Effector CD4-positive, alpha-beta T cell (primary cell): ENCODE measurements around the gene ST3GAL6.

Source experiments
- DNase-seq: peaks from one replicate; pipeline ENCODE4 v3.0.0-alpha.2; 2020

ST3GAL6 gene

DNA sequence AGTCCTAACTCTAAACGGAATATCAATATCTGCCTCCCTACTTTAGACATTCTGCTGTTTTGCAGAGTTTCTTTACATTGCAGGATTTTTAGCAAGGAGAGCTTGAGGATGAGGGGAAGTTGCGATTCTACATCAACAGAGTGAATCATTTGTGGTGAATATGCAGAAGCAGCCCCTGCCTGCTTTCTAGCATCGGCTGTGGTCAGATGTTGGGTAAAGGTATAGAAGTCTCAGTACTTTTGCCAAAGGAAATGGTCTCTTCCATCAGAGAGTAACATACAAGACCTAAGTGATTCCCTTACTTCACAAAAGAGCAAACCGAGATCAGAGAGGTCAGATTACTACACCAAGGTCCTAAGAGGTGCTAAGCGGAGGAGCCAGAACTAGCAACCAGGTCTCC is 15.2 kb downstream of the ST3GAL6 start:
- no peak for DNase-seq

- no peak for DNase-seq
Measured at GRCh38 chr3:98778852-98779413, 15.8 kb downstream of the ST3GAL6 start.

DNA sequence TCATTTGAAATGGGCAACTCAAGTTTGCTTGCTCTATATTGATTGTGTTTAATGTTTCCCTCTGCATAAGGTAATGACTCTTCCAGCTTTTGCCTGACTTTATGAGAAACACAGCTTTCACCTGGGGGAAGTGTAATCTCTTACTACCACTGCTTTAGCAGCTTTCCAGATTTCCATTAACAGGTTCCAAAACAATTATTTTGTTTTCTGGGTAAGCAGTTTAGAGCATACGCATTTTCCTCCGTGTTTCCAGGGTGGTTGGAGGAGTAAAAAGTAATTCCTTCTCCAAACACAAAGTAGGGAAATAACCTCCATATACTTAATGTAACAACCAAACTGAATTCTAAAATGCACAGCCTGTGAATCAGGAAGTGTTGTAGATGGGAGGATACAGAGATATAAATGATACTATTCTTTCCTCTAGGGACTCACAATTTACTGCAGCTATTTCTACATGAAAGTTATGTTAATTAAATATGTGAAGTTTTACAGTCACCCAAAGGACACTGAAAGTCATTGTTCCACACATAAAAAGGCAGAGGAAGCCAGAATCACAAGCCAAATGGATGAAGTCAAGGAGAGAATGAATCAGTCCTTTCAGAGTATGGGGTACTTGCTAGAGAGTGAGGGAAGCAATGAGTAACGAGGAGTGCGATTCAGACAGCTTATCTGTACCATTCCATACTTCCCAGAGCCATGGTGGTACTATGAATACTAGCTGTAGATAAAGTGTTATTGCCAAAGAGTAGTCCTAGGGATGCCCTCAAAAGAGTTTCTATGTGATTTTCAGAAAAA is 16.6 kb downstream of the ST3GAL6 start:
- no peak for DNase-seq

DNA sequence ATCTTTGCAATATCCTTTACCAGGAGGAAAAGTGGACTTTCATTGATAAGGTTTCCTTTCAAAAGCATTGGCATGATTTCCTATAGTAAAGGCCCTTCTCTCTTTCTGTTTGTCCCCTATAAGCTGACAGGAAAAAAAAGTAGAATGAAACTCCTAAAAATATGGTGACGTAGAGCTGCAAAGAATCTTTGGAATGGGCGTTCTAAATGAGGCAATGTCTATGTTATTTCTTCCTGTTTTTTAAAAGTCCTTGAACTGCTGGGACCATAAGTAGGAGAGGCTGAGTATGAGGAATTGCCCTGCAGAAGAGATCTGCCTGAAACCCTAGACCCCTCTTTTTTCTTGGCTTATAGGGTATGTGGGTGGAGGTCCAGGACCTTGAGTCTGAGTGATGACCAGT is 17.2 kb downstream of the ST3GAL6 start:
- no peak for DNase-seq

DNA sequence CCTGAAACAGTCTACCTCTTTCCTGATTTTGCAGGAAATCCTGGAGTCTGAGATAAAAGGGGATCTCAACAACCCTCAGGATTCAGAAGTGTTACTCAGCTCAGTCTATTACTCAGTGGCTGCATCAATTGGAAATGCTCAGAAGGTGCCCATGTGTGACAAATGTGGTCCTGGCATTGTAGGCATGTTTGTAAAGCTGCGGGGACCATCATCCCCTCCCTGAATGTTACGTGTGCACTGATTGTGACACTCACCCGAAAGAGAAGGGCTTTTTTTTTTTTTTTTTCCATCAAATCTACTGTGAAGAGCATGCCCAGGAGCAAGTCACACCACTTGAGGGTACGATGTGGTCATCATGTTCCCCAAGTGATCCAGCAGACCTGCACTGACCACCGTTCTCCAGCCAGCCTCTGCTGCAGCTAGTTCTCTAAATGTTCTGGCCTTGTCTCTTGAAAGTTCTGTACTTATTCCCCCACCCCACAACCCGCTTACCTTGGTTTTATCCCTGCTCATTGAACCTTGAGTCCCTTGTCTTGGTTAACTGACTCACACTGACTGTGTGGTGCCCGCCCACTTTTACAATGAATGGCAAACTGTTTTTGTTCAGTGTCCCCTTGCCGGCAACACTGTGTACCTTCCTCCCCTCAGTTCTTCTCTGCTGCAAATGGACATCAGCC is 19.8 kb downstream of the ST3GAL6 start:
- DNase-seq = no peak

DNA sequence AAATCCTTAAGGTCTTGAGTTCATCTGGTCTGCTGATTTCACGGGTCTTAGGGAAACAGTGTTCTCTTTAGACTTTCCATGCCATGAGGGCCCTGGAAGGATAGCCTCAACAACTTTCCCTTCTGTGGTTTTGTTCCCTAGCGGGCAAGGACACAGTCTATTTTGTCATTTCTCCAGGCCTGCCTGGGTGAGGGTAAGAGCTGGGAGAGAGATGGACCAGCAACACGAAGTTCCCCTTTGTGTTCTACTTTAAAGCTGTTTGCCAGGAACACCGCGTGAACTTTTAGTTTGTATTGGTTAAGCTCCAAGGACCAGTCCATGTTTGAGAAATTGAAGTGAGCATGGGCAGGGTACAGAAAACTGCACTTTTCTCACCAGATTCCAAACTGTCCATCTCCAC is 20.9 kb downstream of the ST3GAL6 start:
- DNase-seq = no peak

DNA sequence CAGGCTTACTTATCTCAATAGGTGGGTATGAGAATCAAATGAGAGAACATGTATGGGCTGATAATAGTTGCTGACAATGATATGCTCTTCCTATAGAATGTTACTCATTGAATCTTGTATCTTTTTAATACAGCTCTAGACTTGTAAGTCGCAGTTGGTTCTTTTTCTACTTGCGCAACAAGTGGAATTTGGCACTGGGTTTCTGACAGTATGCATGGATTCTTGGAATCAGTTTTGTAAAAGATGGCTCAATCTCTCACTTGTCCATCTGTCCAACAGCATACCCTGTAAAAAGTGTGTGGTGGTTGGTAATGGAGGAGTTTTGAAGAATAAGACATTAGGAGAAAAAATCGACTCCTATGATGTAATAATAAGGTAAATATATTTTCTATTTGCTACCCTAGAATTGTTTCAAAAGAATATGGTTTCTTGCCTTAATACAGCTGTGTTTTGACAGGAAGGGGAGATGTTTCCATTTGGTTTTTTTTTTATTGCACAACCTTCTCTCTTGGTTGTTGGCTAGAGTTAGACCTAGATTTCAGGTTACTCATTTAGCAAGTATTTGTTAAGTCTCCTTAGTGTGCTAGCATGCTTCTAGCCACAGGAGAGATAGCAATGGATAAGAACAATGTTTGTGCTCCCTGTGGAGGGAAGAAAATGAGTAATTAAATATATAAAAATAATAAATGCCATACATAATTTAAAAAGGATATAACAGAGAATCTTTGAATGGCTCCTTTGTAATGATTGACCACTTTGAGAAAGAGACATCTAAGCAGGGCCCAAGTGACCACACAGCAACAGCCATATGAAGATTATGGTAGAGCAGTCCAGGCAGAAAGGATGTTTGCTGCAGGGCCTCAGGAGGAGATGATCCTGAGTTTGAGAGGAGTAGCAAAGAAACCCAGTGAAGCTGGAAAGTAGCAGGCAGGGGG is 21.8 kb downstream of the ST3GAL6 start:
- DNase-seq = no peak

DNA sequence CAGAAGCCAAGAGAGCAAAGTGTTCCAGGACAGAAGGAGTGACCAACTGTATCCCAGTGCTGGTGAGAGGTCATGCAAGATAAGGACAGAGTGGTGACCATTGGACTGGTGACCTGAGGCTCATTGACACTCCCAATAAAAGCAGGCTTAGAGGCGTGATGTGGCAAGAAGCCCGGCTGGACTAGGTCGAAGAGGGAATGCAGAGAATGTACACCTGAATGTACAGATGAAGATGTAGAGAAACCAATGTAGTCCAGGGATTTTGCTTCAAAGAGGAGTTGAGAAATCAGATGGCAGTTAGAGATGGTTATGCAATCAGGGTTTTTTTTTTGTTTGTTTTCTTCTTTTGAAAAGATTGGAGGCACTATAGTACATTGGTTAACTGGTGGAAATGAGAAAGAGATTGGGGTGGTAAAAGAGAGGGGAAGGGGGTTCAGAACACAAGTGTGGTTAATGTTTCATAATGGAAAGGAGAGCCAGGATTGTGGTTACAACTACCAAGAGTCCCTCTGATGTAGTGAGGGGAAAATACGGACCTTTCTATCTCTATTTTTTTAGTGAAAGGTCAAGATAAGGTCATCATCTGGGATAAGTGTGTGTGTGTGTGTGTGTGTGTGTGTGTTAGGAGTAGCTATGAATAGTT is 23.3 kb downstream of the ST3GAL6 start:
- DNase-seq = no peak

- no peak for DNase-seq
Measured at GRCh38 chr3:98787181-98787580, 24.0 kb downstream of the ST3GAL6 start.

GRCh38 chr3:98788651-98789050 is 25.5 kb downstream of the ST3GAL6 start:
- DNase-seq = no peak

DNA sequence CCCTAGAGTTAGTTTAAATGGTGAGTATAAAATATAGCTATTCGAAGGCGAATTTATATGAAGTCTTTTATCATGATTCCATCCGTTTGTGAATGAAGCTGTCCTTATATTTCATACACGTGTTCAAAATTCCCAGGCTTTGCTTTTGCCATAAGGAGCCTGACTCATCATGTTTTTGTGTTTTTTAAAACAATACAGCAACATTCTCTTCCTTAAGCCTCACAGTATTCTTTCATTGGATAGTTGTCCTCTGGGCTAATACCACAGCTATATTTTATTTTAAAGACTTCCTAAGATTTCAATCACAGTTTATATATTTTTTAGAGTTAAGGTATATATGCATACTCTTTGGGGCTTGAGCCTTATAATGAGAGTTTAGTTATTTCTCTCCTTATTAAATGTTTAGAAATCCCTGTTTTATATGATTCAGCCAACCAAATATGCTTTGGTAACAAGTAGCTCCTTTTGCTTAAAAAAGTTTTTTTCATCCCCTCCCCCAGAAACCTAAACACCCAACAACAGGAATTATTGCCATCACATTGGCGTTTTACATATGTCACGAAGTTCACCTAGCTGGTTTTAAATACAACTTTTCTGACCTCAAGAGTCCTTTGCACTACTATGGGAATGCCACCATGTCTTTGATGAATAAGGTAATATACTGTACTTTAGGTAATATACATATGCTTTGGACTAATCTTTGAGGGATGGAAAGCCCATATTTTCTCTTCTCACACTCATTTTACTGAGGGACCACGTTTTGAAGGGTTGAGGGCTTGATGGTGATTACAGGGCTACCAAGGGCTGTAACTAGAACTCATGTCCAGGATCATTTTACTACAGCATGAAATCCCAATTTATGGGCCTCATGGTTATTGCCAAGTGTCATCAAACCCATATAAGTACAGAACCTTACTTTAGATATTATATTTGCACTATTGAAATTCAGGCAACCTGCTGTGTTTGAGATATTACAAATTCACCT is 28.5 kb downstream of the ST3GAL6 start:
- no peak for DNase-seq

- DNase-seq = no peak
Measured at GRCh38 chr3:98793971-98794370, 30.8 kb downstream of the ST3GAL6 start.

- no peak for DNase-seq
Measured at GRCh38 chr3:98796334-98796733, 33.2 kb downstream of the ST3GAL6 start.

DNA sequence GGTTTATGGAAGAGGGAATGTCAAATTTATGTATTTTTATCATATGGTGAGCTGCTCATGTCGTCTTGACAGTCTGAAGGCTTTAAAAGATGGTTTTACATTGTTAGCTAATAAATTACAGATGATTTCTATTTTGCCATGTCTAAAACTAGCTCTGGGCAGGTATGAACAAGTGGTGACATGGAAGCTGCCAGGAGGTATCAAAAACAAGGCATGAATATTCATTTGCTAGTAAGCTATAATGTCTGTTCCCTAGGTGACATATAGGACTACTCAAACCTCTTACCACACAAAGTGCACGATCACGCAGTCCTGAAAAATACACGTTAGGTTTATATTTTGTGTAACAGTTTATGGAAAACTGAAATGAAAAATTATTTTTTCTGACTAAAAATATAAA is 34.8 kb downstream of the ST3GAL6 start:
- no peak for DNase-seq

GRCh38 chr3:98798820-98799219 is 35.7 kb downstream of the ST3GAL6 start:
- no peak for DNase-seq

- no peak for DNase-seq
Measured at GRCh38 chr3:98799479-98799878, 36.3 kb downstream of the ST3GAL6 start.

- DNase-seq = no peak
Measured at GRCh38 chr3:98800401-98800800, 37.3 kb downstream of the ST3GAL6 start.

DNA sequence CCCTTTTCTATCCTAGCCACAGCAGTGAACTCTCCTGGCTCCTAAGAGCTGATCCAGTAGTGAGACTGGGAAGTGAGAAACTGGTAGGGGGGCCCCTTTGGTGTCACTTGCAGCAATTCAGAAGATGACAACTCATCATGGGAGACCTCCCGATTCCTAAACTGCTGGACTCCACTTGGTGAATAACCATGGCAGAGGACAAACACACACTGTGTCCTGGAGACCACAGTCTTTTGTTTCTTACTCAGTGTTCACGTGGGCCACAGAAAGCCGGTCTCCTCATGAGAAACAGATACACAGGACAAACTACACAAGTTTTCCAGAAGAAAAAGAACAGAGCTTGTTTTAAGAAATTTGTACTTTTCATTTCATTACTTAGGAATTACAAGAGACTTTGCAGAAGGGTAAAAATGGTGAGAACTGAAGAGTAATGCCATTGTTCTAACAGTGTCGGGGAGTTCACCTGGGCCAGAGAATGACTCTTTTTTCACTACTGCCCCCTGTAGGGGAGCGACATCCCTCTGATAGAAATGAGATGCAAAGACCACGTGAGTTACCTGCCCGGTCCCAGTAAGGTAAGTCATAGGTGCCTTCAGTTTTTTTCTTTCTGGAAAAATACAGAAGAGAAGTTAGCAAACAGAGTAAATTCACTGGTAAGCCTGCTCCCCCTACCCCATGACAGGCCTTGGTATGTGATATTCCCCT is 38.1 kb downstream of the ST3GAL6 start:
- no peak for DNase-seq

- no peak for DNase-seq
Measured at GRCh38 chr3:98805571-98805970, 42.4 kb downstream of the ST3GAL6 start.

- DNase-seq = no peak
Measured at GRCh38 chr3:98806521-98806920, 43.4 kb downstream of the ST3GAL6 start.

DNA sequence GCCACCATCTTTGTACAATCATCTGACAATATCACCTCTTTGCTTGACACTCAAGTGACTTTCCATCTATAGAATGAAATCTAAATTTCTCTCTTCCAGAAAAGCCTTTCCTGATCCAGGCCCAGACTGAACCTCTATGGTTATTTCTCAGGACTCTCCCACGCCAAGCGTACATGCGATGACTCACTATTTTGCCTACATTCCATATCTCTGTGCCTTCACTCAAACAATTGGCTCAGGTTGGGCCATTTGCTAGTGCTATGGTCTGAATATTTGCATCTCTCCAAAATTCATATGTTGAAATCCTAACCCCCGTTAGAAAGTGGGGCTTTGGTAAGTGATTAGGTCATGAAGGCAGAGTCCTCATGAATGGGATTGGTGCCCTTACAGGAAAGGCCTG is 43.9 kb downstream of the ST3GAL6 start:
- no peak for DNase-seq
